Measurements from ENCODE around the gene AHSA1.

- TF ChIP-seq POLR2A (IDR thresholded peaks at IDR 0.05) (no peak), CTCF (IDR thresholded peaks at IDR 0.05) (no peak)
These were observed 1.8 kb upstream of the AHSA1 start for GRCh38 chr14:77455966-77456640.

Data from testis (tissue), 2 donors.